Stimulated activated CD4-positive, alpha-beta T cell treated with anti-CD3 and anti-CD28 coated beads, Interleukin-12 subunit alpha, Interleukin-12 subunit beta, amount 100 ng/mL, for 48 hours (primary cell): ENCODE data around the gene LBH.
"Not testable (repeated sequence)": the region's sequence is repeated elsewhere in the genome, so short reads cannot be mapped to it uniquely, and the experiment has no call there.

Experiments
- DNase-seq, 3 donors: peaks; one replicate each; pipeline ENCODE4 v3.0.0-alpha.2; 2020; ENCODE audit warnings: low read depth in 2 of 3, low spot score in 1 of 3

LBH gene

DNA sequence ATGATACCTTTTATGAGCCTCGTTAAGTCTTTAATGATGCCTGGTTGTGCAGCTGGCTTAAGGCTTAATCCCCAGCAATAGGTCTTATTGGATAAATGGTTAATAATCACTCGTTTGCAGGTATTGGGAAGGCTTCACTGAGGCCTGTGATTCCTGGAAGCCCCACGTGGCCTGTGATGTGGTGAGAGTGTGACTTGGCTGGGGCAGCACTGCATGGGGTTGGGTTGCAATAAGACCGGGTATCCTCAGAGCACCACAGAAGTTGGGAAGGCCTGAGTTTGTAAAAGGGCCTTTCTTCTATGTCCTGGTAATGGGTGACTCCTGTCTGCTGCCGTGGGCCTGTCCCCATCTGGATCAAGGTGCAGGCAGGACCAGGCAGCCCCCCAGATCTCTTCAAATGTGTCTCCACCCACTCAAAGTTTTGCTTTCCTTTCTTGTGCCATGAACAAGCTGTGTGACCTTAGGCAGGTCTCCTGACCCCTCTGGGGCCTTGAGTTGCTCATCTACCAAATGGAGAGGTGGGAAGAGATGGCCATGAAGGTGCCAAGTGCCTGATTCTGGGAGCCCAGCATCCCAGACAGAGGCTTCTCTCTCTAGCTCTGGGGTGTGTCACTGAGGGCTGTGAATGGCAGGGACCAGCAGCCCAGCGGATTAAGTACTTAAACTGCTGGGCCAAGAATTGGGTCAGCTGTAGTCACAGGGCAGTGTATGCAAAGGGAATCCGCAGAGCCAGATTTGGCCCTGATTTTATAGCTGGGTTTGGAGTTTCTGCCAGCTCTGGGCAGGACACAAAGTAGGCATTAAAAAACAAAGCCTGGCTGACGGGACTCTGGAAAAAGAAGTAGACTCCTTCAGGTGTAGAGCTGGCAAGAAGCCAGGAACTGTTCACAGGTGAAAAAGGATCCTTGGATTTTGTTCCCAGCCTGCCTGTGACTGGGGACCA is 24.4 kb downstream of the LBH start:
- no peak for DNase-seq

DNA sequence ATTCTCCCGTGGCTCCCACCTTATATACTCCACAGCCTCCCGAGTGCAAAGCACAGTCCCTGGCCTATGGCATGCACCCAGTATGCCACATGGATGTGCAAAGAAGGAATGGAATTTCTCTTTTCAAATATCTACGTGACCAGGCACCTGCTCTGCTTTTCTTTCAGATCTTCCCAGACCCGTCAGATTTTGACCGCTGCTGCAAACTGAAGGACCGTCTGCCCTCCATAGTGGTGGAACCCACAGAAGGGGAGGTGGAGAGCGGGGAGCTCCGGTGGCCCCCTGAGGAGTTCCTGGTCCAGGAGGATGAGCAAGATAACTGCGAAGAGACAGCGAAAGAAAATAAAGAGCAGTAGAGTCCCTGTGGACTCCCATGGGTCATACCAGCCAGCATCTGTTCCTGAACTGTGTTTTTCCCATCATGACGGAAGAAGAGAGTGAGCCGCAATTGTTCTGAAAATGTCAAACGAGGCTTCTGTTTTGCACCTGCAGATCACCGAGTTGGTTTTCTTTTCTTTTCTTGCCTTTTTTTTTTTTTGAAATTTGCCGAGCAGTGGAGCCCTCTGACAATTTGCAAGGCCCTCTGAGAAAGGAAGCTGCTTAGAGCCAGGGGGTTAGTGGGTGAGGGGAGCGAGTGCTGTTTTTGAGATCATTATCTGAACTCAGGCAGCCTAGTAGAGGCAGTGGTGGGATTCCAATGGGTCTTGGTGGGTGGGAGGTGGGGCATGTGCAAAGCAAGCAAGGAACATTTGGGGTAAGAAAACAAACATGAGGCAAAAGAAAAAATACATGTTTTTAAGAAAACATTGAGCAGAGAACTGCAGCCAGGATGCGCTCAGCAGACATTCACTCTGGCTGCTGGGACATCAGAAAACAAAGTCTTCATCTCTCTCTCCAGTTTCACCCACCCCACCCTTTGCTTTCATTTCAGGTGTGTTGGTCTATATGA is 26.2 kb downstream of the LBH start:
- DNase-seq = no peak

DNA sequence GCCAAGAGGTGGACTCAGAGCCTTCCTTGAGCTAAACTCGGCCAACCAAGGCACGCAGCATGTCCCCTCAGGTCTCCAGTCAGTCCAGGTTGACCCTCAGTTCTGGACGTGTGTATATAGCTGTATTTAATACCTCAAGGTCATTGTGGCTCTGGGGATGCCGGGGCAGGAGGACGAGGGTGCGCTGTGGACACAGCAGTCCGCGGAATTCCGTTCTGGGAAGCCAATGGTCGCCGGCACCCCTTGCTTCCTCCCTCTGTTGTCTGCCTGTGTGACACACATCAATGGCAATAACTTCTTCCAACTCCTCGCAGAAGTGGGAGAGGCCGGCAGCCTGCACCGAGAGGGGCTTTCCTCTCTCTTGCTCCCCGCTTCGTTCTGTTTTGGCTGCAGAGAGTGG is 27.7 kb downstream of the LBH start:
- no peak for DNase-seq

DNA sequence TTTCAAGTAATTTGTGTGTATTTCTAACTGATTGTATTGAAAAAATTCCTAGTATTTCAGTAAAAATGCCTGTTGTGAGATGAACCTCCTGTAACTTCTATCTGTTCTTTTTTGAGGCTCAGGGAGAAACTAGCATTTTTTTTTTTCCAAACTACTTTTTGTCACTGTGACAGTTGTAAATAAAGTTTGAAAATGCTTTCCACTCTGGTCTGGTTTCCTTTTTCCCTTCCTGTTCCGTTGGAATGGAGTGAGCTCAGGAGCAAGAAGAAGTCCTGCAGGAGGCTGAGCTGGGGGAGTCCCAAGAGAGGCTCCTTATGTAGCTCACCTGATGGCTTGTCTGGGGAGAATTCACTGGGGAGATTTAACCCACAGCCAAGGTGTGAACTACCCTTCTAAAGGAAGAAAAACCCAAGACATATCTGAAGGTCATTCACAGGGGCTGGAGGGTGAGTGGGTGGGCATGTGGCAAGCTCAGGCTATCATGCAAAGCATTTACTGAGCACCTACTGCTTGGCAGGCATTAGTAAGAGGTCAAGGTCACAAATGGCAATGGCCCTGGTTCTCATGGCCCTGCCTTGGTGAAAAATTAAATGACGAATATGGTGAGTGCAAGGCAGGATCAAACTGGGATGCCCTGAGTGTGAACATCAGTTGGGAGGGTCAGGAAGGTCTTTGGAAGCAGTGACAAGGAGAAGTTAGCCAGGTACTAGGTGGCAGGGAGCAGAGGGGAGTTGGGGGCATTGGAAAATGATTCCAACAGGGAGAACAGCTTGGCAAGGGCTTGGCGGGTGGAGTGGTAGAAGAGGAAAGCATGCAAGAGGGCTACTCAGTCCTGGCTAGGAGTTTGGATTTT is 28.7 kb downstream of the LBH start:
- no peak for DNase-seq

DNA sequence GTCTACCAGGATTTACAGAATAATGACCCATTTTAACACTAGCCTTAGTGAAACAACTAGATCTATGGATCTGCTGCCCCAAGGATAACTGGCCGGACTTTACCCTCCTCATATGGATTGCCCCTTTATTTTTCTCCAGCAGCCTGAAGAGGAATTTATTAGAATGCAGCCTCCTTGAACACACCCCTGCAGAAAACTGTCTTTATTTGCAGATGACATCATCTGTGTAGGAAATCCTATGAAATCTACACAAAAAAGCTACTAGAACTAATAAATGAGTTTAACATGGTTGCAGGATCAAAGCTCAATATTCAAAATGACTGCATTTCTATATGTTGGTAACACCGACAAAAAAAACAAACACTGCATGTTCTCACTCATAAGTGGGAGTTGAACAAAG is 29.6 kb downstream of the LBH start:
- DNase-seq = no peak

DNA sequence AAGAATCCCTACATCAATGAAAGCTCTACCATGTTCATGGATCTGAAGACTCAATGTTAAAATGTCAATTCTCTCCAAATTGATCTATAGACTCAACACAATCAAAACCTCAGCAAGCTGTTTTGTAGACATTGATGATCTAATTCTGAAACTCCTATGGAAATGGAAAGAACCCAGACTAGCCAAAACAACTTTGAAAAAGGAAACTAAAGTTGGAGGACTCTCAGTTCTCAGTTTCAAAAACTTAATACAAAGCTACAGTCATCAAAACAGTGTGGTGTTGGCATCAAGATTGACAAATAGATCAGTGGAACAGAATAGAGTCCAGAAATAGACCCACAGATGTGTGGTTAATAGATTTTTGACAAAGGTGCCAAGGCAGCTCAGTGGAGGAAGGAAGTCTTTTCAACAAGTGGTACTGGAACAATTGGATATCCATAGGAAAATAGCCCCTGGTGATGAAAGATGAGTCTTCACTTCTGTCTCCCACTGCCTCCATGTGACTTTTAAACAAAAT is 30.4 kb downstream of the LBH start:
- no peak for DNase-seq

DNA sequence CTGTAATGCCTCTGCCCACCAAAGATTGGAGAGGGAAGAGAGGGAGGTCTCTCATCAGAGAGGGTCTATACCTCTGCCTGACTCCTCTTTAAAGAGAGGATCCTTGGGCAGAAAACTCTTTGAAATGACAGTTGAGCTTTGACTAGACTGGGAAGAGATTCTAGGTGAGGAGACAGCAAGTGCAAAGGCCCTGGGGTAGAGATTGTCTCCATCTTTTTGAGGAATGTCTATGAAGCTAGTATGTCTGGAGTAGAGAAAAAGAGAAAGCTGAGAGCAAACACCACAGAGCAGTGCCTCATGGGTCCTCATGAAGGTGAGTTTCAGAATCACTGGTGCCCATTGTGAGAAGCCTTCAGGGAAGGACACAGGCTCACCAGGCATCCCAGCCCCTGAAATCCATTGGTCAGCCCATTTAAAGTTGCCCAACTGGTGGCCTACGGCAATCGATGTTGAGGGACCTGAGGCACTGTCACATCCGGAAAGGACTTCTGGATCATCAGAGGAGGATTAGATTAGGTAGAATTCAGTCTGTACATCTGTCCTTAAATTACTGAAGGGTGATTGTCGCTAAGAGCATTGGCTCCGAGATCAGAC is 31.5 kb downstream of the LBH start:
- no peak for DNase-seq

DNA sequence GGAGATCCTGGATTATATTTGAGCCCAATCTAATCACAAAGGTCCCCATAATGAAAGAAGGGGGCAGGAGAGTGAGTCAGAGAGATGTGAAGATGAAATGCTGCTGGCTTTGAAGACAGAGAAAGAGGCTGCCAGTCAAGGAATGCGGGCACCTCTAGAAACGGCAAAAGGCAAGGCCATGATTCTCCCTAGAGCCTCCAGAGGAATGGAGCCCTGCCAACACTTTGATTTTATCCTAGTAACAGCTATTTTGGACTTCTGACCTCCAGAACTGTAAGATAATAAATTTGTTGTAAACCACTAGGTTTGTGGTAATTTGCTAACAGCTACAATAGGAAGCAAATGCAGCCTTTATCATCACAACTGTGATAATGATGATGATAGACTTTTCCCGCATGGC is 32.9 kb downstream of the LBH start:
- DNase-seq = no peak

DNA sequence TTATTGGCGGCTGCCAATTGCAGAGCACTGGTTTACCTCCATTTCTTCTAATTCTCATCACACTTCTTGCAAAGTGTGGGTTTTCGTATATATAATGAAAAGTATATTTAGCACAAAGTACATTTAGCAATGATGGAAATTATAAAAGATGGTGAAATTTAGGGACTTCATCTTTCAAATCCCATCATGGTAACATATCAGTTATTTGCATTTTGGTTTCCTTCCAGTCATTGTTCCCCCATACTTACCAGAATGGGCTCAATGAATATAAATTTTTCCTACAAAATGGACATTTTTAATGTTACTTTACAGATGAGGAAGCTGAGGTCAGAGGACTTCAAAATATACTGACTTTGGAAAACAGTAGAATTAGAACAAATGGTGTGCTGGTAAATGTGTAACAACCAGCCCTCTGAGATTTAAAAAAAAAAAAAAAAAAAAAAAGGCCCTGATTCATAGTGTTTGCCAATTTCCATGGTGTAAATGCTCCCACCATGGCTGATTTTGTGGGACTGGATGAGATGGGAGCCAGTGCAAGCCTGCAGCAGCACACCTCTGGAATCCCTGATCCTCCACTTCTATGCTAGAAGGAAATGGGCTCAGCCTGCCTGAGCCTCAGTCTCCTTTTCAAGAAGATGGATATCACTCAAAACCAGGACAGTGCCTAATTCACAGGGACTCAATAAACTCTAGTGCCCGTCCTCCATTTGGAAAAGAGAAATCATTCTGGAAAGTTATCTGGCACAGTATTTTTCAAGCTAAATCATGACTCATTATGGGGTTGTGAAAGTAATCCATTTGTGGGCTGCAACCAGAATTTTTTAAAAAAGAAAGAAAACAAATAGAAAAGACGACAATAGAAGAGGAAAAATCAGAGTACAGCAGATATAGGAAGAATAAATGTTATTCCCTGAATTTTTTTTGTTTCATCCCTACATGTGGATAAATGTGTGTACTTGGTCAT is 34.0 kb downstream of the LBH start:
- no peak for DNase-seq

DNA sequence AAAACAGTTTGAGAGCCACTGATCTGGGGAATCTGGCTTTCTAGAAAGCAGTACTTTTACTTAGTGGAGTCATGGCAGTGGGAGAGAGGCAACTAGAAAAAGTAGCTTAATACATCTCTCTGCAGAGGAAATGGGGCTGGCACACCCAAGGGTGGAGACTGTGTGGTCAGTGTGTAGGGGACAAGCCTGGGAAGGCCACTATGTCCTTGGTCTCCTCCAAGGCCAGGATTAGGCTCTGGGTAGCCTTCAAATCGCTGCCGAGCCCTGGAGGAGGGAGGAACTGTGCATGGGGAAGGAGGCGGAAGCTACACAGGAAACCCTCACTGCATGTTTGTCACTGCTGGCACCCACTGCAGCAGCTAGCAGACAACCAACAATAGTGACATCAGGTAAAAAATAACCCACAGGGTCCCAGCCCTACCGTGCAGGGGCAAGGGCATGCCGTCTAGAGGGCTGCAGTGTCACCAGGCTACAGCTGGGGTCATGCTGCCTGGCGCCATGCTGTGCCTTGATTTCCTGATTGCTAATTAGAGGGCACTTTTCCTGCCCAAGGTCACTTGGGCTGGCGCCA is 34.8 kb downstream of the LBH start:
- peak in 2 of 3 donors; percentile 23 to 35 for DNase-seq

DNA sequence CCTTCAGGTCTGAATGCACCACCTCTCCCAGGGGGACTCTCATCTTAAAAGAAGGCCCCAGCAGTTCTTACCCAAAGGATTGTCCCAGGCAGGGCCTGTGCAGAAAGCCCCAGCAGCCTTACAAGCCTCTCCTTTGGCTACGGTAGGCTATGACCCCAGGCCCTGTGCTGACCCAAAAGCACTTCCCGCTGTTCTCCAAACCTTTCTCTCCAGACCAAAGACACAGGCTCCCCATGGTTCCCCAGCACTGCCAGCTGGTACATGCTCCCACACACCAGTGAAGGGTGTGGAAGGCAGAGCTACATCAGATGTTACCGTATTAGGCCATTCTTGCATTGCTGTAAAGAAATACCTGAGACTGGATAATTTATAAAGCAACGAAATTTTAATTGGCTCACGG is 35.4 kb downstream of the LBH start:
- DNase-seq = no peak

DNA sequence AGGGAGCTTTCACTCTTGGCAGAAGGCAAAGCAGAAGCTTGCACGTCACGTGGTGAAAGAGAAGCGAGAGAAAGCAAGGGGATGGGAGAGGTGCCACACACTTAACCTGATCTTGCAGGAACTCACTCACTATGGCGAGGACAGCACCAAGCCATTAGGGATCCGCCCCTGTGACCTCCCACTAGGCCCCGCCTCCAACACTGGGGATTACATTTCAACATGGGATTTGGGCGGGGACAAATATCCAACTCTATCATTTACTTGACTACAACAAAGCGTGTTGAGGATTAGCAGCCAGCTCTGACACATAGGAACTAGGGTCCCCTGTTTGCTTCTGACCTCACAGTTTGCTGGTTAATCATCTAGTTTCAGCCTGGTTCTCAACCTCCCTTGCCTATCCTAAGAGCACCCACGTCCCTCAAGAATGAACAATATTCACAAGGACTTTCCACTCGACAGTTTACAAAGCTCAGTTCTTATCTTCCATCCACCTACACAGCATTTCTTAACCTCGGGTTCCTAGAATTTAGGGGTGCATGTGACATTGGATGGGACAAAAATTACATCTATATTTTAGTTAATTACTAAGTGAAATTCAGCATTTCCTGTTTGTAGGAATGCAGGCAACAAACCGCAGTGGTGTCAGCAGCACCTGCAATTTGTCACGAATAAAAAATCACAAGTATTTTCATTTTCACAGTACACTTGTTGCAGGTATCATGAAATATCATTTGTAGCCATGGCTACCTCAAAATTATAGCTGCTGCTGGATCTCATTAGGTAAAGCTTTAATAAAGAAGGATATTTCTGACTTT is 36.0 kb downstream of the LBH start:
- peak; percentile 58 to 69 (median 68) for DNase-seq

DNA sequence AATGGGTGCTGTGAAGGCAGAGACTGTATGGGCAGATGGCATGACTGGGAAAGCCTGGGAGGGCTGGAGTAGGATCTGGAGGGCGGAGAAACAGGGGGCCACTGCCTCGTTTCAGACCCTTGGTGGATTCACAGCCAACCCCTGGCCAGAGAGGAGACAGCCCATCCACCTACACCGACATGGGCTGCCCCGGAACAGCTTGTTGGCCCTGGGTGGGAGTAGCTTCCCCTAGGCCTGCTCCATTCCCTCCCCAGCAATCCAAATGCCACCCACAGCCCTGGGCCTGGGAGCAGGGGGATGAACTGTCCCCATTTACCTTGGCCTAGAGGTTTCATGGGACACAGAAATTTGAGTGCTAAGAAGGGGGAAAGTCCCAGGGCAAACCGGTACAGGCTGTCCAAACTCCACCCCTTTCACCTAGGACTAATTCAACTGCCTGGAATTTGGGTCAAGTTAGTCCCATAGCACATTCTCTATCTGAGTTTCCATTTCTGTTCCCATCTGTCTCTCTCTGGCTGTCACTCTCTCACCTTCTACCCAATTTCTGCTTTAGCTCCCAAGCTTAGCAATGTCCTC is 37.0 kb downstream of the LBH start:
- no peak for DNase-seq

DNA sequence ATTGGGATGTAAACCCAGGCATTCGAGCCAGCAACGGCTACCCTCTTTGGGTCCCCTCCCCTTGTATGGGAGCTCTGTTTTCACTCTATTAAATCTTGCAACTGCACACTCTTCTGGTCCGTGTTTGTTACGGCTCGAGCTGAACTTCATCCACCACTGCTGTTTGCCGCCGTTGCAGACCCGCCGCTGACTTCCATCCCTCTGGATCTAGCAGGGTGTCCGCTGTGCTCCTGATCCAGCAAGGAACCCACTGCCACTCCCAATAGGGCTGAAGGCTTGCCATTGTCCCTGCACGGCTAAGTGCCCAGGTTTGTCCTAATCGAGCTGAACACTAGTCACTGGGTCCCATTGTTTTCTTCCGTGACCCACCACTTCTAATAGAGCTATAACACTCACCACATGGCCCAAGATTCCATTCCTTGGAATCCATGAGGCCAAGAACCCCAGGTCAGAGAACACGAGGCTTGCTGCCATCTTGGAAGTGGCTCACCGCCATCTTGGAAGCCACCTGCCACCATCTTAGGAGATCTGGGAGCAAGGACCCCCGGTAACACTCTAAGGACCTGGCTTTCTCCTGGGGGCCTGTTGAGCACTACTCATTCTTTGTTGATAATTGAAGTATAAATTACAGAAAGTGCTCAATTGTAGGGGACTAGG is 37.9 kb downstream of the LBH start:
- DNase-seq = not testable (repeated sequence)

DNA sequence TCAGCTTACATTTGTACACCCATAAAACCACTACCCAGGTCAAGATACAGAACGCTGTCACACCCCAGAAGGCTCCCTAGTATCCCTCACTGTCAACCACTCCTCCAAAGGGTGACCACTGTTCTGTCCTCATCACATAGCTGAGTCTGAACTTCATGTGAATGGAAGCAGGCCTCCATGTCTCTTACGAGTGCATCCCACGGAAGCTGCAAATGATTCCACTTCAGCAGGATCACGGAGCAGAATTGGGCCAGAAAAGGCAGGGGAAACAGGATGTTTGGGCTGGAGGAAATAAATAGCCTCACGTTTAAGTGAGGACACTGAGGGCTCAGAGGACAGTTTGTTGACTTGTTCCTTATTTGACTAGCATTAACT is 38.4 kb downstream of the LBH start:
- DNase-seq = no peak

DNA sequence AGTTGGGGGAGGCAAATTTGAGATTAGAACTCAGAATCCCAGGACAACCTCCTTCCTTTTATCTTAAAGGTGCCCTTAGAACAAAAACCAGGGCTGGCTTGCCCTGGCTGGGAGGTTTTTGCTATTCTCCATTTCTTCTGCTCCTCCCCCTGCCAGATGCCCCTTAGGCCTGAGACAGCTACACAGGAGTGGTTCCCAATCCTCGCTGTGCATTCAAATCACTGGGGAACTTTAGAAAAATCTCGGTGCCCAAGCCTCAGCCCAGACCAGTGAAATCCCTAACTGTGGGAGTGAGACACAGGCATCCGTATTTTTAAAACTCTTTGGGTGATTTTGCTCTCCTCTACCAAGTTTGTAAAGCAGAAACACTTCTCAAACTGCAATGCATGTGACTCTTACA is 38.8 kb downstream of the LBH start:
- no peak for DNase-seq

DNA sequence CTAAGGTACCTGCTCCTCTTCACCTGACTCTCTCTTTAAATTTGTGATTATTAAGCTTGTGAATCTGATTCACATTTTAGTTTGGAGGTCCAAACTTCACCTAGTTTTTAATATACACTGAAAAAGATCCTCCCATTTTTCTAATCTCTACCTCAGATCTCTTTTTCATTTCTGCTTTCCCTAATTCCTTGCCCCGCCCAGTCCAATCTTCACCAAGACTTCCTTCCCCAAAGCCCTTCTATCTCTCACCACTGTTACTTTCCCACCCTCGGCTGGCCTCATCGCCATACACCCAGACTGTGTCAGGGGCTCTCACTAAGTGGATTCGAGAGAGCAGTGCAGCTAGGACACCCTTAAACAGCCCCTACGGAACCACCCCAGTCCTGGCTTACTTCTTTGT is 40.0 kb downstream of the LBH start:
- DNase-seq = no peak
